Measurements from ENCODE around the gene F2R.

The F2R gene

DNA sequence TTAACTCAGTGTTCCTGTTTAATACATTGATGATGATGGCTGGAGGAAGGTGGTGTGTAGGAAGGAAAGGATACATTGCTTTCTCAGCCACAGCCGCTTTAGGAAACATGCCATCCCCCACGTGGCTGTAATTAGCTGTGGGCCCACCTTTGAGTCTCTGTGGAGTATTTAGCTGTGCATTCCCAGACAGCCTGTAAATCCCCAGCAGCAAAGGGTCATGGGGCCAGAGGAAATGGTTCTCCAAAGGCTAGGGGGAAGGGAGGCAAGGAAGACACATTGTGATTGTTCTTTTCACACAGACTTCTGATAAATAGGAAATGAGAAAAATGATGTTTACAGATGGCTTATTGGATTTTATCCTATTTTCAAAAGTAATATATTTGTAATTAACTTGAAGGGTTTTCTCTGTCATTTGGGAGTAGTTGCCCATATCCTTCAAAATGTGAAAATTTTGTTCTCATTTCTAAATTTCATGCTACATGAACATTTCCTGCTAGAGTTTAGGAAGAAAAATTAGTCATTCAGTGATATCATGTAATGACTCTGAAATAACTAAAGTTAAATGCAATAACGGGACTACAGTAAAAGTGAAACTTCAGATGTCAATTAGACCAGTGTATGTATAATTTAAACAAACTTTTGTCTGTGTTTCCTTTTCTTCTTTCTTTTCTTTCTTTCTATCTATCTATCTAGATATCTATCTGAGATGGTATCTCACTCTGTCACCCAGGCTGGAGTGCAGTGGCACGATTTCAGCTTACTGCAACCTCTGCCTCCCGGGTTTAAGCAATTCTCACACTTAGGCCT, 24.3 kb upstream of the F2R start:
- Histone ChIP-seq H3K4me3 (ENCODE audit: low read length) (no peak overlapping the region), H3K36me3 (ENCODE audit: insufficient read depth, low read length) (peaks cover 7% of the 10 kb centered on the region), H3K27me3 (ENCODE audit: insufficient read depth, low read length) (no peaks in the 10 kb centered on the region), H3K27ac (ENCODE audit: low read depth, low read length) (no peak overlapping the region), H3K4me1 (ENCODE audit: insufficient read depth, low read length) (no peaks in the 10 kb centered on the region), H3K9ac (ENCODE audit: low read depth, low read length) (no peak overlapping the region), H3K9me3 (ENCODE audit: insufficient read depth, low read depth, low read length) (no peaks in the 10 kb centered on the region)
- 84% methylated on average over 5 of the region's 5 CpGs for WGBS

DNA sequence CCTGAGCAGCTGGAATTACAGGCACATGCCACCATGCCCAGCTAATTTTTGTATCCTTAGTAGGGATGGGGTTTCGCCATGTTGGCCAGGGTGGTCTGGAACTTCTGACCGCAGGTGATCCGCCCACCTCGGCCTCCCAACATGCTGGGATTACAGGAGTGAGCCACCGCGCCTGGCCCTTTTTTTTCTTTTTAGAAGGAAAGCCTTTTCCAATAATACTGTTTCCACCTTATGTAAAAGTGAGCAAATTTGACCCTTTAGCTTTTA, 23.7 kb upstream of the F2R start:
- Histone ChIP-seq H3K36me3 (ENCODE audit: insufficient read depth, low read length) (peaks cover 7% of the 10 kb centered on the region), H3K27me3 (ENCODE audit: insufficient read depth, low read length) (no peaks in the 10 kb centered on the region), H3K4me3 (ENCODE audit: low read length) (no peak overlapping the region), H3K9ac (ENCODE audit: low read depth, low read length) (no peak overlapping the region), H3K9me3 (ENCODE audit: insufficient read depth, low read depth, low read length) (no peaks in the 10 kb centered on the region), H3K4me1 (ENCODE audit: insufficient read depth, low read length) (no peaks in the 10 kb centered on the region), H3K27ac (ENCODE audit: low read depth, low read length) (no peak overlapping the region)
- 96% methylated on average over 6 of the region's 6 CpGs for WGBS

DNA sequence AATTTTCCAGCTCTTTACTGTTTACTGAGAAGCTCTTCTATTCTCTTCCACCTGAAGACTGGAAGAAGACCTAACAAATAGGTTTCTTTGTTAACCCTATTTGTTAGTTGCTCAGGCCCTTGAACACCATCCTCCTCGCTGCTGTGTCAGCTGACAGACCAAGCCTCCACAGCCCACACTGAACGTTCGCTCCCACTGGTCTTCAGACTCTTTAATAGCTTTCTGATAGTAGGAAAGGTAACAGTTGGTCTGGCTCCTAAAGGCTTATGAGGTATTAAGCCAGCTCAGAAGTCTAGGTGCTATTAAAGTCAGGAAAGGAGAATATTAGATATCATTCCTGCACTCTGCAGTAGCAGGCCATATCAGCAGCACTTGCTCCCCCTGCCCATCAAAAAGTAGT, 23.3 kb upstream of the F2R start:
- Histone ChIP-seq H3K36me3 (ENCODE audit: insufficient read depth, low read length) (peaks cover 7% of the 10 kb centered on the region), H3K4me3 (ENCODE audit: low read length) (no peak overlapping the region), H3K27ac (ENCODE audit: low read depth, low read length) (no peak overlapping the region), H3K9me3 (ENCODE audit: insufficient read depth, low read depth, low read length) (no peaks in the 10 kb centered on the region), H3K4me1 (ENCODE audit: insufficient read depth, low read length) (no peaks in the 10 kb centered on the region), H3K9ac (ENCODE audit: low read depth, low read length) (no peak overlapping the region), H3K27me3 (ENCODE audit: insufficient read depth, low read length) (no peaks in the 10 kb centered on the region)
- WGBS, result 91% methylated on average over 3 of the region's 3 CpGs

DNA sequence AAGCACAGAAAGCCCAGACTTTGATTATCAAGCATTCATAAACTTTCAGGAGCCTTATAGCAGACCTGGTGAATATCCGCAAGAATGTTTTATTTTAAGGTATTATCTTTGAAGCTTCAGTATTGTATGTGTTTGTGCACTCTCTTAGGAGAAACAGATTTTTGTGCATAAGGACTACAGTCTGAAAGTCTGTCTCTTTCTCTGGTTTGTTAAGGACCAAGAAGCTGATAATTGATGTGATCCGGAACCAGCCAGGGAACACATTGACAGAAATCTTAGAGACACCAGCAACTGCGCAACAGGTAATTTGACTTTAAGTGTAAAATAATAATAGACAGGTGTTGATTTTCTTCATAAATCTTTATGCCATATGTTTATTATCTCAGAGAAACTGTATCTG, 22.8 kb upstream of the F2R start:
- Histone ChIP-seq H3K9me3 (ENCODE audit: insufficient read depth, low read depth, low read length) (no peaks in the 10 kb centered on the region), H3K36me3 (ENCODE audit: insufficient read depth, low read length) (peaks cover 7% of the 10 kb centered on the region), H3K27ac (ENCODE audit: low read depth, low read length) (no peak overlapping the region), H3K9ac (ENCODE audit: low read depth, low read length) (no peak overlapping the region), H3K27me3 (ENCODE audit: insufficient read depth, low read length) (no peaks in the 10 kb centered on the region), H3K4me1 (ENCODE audit: insufficient read depth, low read length) (no peaks in the 10 kb centered on the region), H3K4me3 (ENCODE audit: low read length) (no peak overlapping the region)
- 93% methylated on average over 3 of the region's 3 CpGs for WGBS

DNA sequence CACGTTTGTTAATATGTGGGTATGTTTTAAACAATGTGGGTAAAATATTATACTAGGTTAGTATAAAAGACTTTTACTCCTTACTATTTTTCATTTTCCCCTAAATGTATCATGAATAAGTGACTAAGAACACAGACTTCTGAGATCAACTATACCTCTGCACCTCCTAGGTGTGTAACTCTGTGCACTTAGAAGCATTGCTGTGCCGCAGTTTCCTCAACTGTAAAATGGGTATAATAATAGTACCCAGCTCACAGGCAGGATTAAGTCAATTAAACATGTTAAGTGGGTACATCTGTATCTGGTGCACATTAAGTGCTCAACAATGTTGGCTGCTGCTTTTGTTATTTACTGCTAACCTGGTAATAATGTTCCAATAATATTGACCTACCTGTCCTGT, 21.6 kb upstream of the F2R start:
- H3K27me3 ChIP-seq (ENCODE audit: insufficient read depth, low read length), result no peaks in the 10 kb centered on the region
- no peak overlapping the region for H3K9ac ChIP-seq (ENCODE audit: low read depth, low read length)
- peaks cover 13% of the 10 kb centered on the region for H3K36me3 ChIP-seq (ENCODE audit: insufficient read depth, low read length)
- no peaks in the 10 kb centered on the region for H3K9me3 ChIP-seq (ENCODE audit: insufficient read depth, low read depth, low read length)
- H3K4me3 ChIP-seq (ENCODE audit: low read length), result no peak overlapping the region
- no peaks in the 10 kb centered on the region for H3K4me1 ChIP-seq (ENCODE audit: insufficient read depth, low read length)
- WGBS, result 93% methylated on average over 1 of the region's 2 CpGs
- no peak overlapping the region for H3K27ac ChIP-seq (ENCODE audit: low read depth, low read length)

DNA sequence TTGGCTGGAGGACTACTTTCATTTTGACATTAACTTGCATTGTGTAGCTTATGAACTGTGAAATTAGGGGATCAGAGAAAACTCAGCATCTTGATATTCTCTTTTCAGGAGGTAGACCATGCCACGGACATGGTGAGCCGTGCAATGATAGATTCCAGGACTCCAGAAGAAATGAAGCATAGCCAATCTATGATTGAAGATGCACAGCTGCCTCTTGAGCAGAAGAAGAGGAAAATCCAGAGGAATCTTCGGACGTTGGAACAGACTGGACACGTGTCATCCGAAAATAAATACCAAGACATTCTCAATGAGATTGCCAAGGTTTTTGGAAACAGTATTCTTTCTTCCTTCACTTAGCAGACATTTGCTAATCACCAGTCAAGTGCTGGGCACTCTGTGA, 20.6 kb upstream of the F2R start:
- H3K9ac ChIP-seq (ENCODE audit: low read depth, low read length), result no peak overlapping the region
- no peaks in the 10 kb centered on the region for H3K4me1 ChIP-seq (ENCODE audit: insufficient read depth, low read length)
- no peaks in the 10 kb centered on the region for H3K9me3 ChIP-seq (ENCODE audit: insufficient read depth, low read depth, low read length)
- H3K36me3 ChIP-seq (ENCODE audit: insufficient read depth, low read length), result peaks cover 13% of the 10 kb centered on the region
- H3K27me3 ChIP-seq (ENCODE audit: insufficient read depth, low read length), result no peaks in the 10 kb centered on the region
- WGBS, result 95% methylated on average over 6 of the region's 6 CpGs
- H3K4me3 ChIP-seq (ENCODE audit: low read length), result no peak overlapping the region
- no peak overlapping the region for H3K27ac ChIP-seq (ENCODE audit: low read depth, low read length)

DNA sequence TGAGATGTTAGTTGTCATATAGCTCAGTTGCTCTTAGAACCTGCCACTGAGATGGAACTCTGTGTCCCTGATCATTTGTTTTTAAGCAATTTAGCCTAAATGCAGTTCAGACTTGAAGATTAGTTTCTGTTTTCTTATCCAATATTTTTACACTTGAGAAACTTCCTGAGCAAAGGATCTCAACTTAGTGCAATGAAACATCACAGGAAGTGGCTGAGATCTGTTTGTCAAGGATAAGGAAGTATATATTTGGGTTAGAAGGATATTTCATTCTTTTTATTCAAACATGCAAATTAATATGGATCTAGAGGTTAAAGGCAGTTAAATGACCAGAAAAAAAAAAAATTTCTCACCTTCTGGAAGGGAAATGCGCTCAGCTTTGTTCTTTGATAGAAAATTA, 19.7 kb upstream of the F2R start:
- no peaks in the 10 kb centered on the region for H3K4me1 ChIP-seq (ENCODE audit: insufficient read depth, low read length)
- 100% methylated on average over 1 of the region's 1 CpG for WGBS
- no peaks in the 10 kb centered on the region for H3K27me3 ChIP-seq (ENCODE audit: insufficient read depth, low read length)
- no peak overlapping the region for H3K4me3 ChIP-seq (ENCODE audit: low read length)
- peaks cover 19% of the 10 kb centered on the region for H3K36me3 ChIP-seq (ENCODE audit: insufficient read depth, low read length)
- H3K9me3 ChIP-seq (ENCODE audit: insufficient read depth, low read depth, low read length), result no peaks in the 10 kb centered on the region
- H3K27ac ChIP-seq (ENCODE audit: low read depth, low read length), result no peak overlapping the region
- H3K9ac ChIP-seq (ENCODE audit: low read depth, low read length), result no peak overlapping the region

DNA sequence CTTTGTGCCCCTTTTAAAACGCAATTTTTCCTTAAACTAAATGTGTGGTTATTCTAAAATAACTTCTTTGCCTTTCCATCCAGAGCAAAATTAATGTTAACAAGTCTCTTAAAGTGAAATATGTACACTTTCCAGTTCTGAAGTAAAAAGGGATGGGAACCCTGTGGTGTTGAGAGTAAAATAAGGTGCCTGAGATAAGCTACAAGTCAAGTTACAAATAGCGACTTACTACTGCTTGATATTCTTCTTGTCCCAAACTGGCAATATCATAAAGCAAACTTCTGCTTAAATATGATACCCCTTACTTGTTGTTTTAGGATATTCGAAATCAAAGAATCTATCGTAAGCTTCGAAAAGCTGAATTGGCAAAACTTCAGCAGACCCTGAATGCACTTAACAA, 18.3 kb upstream of the F2R start:
- Histone ChIP-seq H3K4me3 (ENCODE audit: low read length) (no peak overlapping the region), H3K27ac (ENCODE audit: low read depth, low read length) (no peak overlapping the region), H3K27me3 (ENCODE audit: insufficient read depth, low read length) (no peaks in the 10 kb centered on the region), H3K4me1 (ENCODE audit: insufficient read depth, low read length) (no peaks in the 10 kb centered on the region), H3K36me3 (ENCODE audit: insufficient read depth, low read length) (peaks cover 26% of the 10 kb centered on the region), H3K9ac (ENCODE audit: low read depth, low read length) (no peak overlapping the region), H3K9me3 (ENCODE audit: insufficient read depth, low read depth, low read length) (no peaks in the 10 kb centered on the region)
- WGBS, result 94% methylated on average over 5 of the region's 5 CpGs

DNA sequence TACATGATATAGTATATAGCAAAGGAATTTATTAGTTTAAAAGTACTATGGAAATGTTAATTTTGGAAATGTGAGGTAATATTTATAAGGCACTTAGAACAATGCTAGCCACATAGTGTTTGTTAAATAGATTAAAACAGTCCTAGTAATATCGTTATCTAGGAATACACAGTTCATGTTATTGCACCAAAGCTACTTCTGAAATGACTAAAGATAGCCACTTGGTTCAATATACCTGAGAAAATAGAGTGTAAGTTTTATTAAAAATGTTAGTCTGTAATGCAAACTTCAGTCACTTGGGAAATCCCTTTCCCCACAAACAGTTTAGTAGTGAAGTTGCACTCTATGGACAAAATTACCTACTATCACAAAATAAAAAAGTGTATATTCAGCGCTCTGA, 15.4 kb upstream of the F2R start:
- Histone ChIP-seq H3K27me3 (ENCODE audit: insufficient read depth, low read length) (no peaks in the 10 kb centered on the region), H3K9me3 (ENCODE audit: insufficient read depth, low read depth, low read length) (no peaks in the 10 kb centered on the region), H3K27ac (ENCODE audit: low read depth, low read length) (no peak overlapping the region), H3K4me3 (ENCODE audit: low read length) (no peak overlapping the region), H3K9ac (ENCODE audit: low read depth, low read length) (no peak overlapping the region), H3K36me3 (ENCODE audit: insufficient read depth, low read length) (peaks cover 22% of the 10 kb centered on the region), H3K4me1 (ENCODE audit: insufficient read depth, low read length) (peaks cover 4% of the 10 kb centered on the region)
- 100% methylated on average over 1 of the region's 2 CpGs for WGBS

DNA sequence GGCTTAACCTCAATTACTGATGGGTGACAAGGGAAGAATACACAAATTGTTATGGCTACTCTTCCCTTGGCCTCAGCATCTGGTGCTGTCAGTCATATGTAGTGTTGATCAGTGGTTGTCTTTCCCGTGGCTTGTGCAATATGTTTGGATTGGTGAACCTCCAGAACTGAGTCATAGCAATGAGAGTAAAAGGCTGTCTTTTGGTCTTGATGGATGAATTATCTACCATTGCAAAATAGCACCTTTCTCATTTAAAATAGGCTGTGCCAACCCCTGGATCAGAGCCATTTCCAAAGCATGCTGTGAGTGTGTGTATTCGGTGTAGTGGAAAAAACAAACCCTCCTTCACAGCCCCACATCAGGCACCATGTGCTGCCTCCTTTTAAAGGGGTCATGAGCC, 14.6 kb upstream of the F2R start:
- Histone ChIP-seq H3K27ac (ENCODE audit: low read depth, low read length) (no peak overlapping the region), H3K9ac (ENCODE audit: low read depth, low read length) (no peak overlapping the region), H3K4me3 (ENCODE audit: low read length) (no peak overlapping the region), H3K9me3 (ENCODE audit: insufficient read depth, low read depth, low read length) (no peaks in the 10 kb centered on the region), H3K4me1 (ENCODE audit: insufficient read depth, low read length) (peaks cover 4% of the 10 kb centered on the region), H3K27me3 (ENCODE audit: insufficient read depth, low read length) (no peaks in the 10 kb centered on the region), H3K36me3 (ENCODE audit: insufficient read depth, low read length) (peaks cover 19% of the 10 kb centered on the region)
- WGBS, result 97% methylated on average over 2 of the region's 2 CpGs

DNA sequence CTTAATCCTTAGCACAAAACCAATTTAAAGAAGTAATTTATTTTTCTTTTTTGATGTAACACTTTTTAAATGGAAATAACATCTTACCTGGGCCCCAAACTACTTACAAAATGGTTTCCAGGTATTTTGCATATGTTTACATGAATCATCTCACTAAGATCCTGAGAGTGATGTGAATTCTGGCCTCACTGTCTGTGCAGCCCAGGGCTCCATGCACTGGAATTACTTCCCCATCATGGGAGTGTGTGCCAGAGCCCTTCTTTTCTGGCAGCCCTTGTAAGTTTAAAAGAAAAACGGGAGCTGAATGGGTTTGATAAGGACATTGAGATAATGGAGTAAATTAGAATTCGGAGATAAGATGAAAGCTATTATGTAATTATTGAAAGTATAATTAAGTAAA, 12.2 kb upstream of the F2R start:
- Histone ChIP-seq H3K9ac (ENCODE audit: low read depth, low read length) (no peak overlapping the region), H3K4me3 (ENCODE audit: low read length) (no peak overlapping the region), H3K9me3 (ENCODE audit: insufficient read depth, low read depth, low read length) (no peaks in the 10 kb centered on the region), H3K27me3 (ENCODE audit: insufficient read depth, low read length) (no peaks in the 10 kb centered on the region), H3K36me3 (ENCODE audit: insufficient read depth, low read length) (peaks cover 15% of the 10 kb centered on the region), H3K4me1 (ENCODE audit: insufficient read depth, low read length) (peaks cover 7% of the 10 kb centered on the region), H3K27ac (ENCODE audit: low read depth, low read length) (no peak overlapping the region)
- 86% methylated on average over 2 of the region's 2 CpGs for WGBS

DNA sequence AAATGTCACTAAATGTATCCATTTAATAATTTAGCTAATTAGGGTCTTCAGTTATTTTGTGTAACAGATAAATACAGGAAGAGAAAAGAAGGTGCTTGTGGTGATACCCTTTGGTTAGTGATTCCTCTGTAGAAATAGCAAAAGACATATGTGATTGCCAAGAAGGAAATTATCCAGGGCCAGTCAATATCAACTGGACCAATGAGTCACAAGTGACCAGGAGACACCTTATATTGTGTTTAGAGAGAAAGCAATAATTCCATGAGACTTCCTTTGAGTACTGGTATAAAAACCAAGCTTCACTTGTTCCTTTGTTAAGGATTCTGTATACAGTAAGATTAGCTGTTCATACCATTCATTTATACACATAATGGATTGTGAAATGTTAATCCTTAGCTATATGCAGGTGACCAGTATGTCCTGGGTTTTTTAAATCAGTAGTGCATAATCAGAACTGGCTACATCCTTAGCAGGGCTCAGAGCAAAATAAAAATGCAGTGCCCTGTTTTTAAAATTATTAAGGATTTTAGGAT, 11.7 kb upstream of the F2R start:
- Histone ChIP-seq H3K9ac (ENCODE audit: low read depth, low read length) (no peak overlapping the region), H3K4me3 (ENCODE audit: low read length) (no peak overlapping the region), H3K27me3 (ENCODE audit: insufficient read depth, low read length) (no peaks in the 10 kb centered on the region), H3K9me3 (ENCODE audit: insufficient read depth, low read depth, low read length) (no peaks in the 10 kb centered on the region), H3K36me3 (ENCODE audit: insufficient read depth, low read length) (peaks cover 12% of the 10 kb centered on the region), H3K27ac (ENCODE audit: low read depth, low read length) (no peak overlapping the region), H3K4me1 (ENCODE audit: insufficient read depth, low read length) (peaks cover 7% of the 10 kb centered on the region)

Measured in HUES64 (cell line).